Astrocyte (in vitro differentiated cells and primary cell): ENCODE data around the gene SDF2L1. TPM values are rescaled to one million over a fixed set of nuclear protein-coding genes. Genes with fewer than 3 reads are reported as not detected.
A peak's percentile ranks its signal among the peaks of the same experiment; 100 is the strongest.

Experiments
- DNase-seq: peaks from one replicate; pipeline ENCODE4 v3.0.0-alpha.2; 2010; ENCODE audit warnings: low read depth
- FAIRE-seq: peaks from 2 replicates; lab custom pipeline; 2011; peaks lifted over from hg19 to GRCh38; lab: Jason Lieb, UNC
- H2AFZ ChIP-seq: 2 replicates; pipeline ENCODE4 v1.6.0; 2012; ENCODE audit warnings: low read depth, low read length, inconsistent platforms
- H3K27ac ChIP-seq: 2 replicates; pipeline ENCODE4 v1.5.1; 2011; ENCODE audit warnings: low read depth, low read length, inconsistent platforms
- H3K27me3 ChIP-seq: 2 replicates; pipeline ENCODE4 v1.6.0; 2011; ENCODE audit warnings: low read length, inconsistent platforms; ENCODE audit not compliant: insufficient read depth
- H3K36me3 ChIP-seq: 2 replicates; pipeline ENCODE4 v1.5.1; 2011; ENCODE audit warnings: low read length, inconsistent platforms; ENCODE audit not compliant: insufficient read depth
- H3K4me1 ChIP-seq: 2 replicates; pipeline ENCODE4 v1.5.1; 2011; ENCODE audit warnings: low read length, inconsistent platforms; ENCODE audit not compliant: insufficient read depth
- H3K4me2 ChIP-seq: 2 replicates; pipeline ENCODE4 v1.6.0; 2012; ENCODE audit warnings: low read length, inconsistent platforms
- H3K4me3 ChIP-seq: 2 replicates; pipeline ENCODE4 v1.5.1; 2011; ENCODE audit warnings: low read depth, mild to moderate bottlenecking, low read length, inconsistent platforms; ENCODE audit not compliant: insufficient read depth
- H3K79me2 ChIP-seq: 2 replicates; pipeline ENCODE4 v1.6.0; 2012; ENCODE audit warnings: mild to moderate bottlenecking, low read length, inconsistent platforms; ENCODE audit not compliant: insufficient read depth
- H3K9ac ChIP-seq: 2 replicates; pipeline ENCODE4 v1.6.0; 2012; ENCODE audit warnings: mild to moderate bottlenecking, low read length, inconsistent platforms
- H3K9me3 ChIP-seq: 2 replicates; pipeline ENCODE4 v1.5.1; 2012; ENCODE audit warnings: low read depth, mild to moderate bottlenecking, low read length, inconsistent platforms; ENCODE audit not compliant: insufficient read depth
- H4K20me1 ChIP-seq: 2 replicates; pipeline ENCODE4 v1.6.0; 2012; ENCODE audit warnings: low read length, inconsistent platforms; ENCODE audit not compliant: insufficient read depth
- H3K27ac Mint-ChIP-seq: one replicate; pipeline ENCODE4 v1.8.0; 2021; ENCODE audit warnings: mild to moderate bottlenecking, mixed read lengths; ENCODE audit not compliant: unreplicated experiment
- H3K27me3 Mint-ChIP-seq: one replicate; pipeline ENCODE4 v1.8.0; 2021; ENCODE audit warnings: low read depth, mixed read lengths; ENCODE audit not compliant: unreplicated experiment
- H3K36me3 Mint-ChIP-seq: one replicate; pipeline ENCODE4 v1.8.0; 2021; ENCODE audit warnings: low read depth, mixed read lengths; ENCODE audit not compliant: unreplicated experiment
- H3K4me1 Mint-ChIP-seq: one replicate; pipeline ENCODE4 v1.8.0; 2021; ENCODE audit warnings: low read depth, mixed read lengths; ENCODE audit not compliant: unreplicated experiment
- H3K4me3 Mint-ChIP-seq: one replicate; pipeline ENCODE4 v1.8.0; 2021; ENCODE audit warnings: mild to moderate bottlenecking, moderate library complexity, mixed read lengths; ENCODE audit not compliant: unreplicated experiment
- H3K9me3 Mint-ChIP-seq: one replicate; pipeline ENCODE4 v1.8.0; 2021; ENCODE audit warnings: mild to moderate bottlenecking, mixed read lengths; ENCODE audit not compliant: unreplicated experiment
- EZH2 ChIP-seq: IDR thresholded peaks from 2 replicates; pipeline ENCODE4 v1.6.1; 2012; ENCODE audit warnings: mild to moderate bottlenecking, low read length, inconsistent platforms; ENCODE audit not compliant: insufficient read depth
- total RNA-seq: library from RNA; stranded (reverse); gene quantifications from 2 replicates; pipeline ENCODE4 v1.2.1, GENCODE V29; 2021
- TF ChIP-seq, protein P1 (sequence below): IDR thresholded peaks from 2 replicates; pipeline ENCODE4 v1.5.1; 2011; ENCODE audit warnings: low read depth, mild to moderate bottlenecking, inconsistent platforms, low read length, moderate library complexity; ENCODE audit not compliant: insufficient read depth

Gene SDF2L1
- total RNA-seq, 1 donor from 2014 or later = 49.5 TPM

DNA sequence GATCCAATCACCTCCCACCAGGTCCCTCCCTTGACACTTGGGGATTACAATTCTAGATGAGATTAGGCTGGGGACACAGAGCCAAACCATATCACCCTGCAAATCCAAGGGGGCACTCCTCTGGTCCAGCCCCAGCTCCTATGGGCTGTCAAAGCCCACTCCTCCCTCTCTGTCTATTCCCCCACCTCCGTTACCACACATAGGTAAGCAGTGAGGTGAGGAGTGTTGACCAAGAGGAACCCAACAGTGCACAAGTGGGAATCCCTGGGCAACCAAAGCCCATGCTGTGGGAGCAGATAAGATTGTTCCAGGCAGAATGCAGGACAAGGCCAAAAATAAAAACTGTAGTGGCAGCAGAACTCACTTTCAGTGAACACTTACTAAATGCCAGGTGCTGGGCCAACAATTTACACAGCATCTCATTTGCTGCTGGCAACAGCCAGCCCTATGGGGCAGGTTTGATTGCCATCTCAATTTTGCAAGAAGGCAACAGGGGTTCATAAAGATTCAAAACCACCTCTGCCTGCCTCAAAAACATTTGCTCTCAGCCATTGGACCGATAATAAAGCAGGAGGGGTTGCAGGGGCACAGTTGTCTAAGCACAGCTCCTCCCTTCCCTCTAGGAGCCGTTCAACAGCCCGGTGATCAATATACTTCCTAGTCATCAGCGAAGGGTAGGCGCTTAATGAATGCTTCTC lies 8.9 kb downstream of the SDF2L1 start:
- Mint-ChIP-seq H3K27ac (peak overlapping the region; percentile 41), H3K9me3 (no peaks in the 10 kb centered on the region), H3K27me3 (no peaks in the 10 kb centered on the region), H3K36me3 (peaks cover 3% of the 10 kb centered on the region), H3K4me1 (peaks cover 3% of the 10 kb centered on the region), H3K4me3 (peak overlapping the region; percentile 90)
- Histone ChIP-seq H3K4me1 (peaks cover 18% of the 10 kb centered on the region), H4K20me1 (peaks cover 19% of the 10 kb centered on the region), H3K79me2 (peaks cover 17% of the 10 kb centered on the region), H3K4me2 (peak overlapping the region; percentile 89), H2AFZ (peak overlapping the region; percentile 77), H3K27ac (peak overlapping the region; percentile 51), H3K9ac (peak overlapping the region; percentile 78), H3K36me3 (peaks cover 8% of the 10 kb centered on the region), H3K4me3 (peak overlapping the region; percentile 75), H3K9me3 (no peaks in the 10 kb centered on the region), H3K27me3 (no peaks in the 10 kb centered on the region)
- FAIRE-seq (no peak), DNase-seq (no peak)
- TF ChIP-seq EZH2 = no peak
- TF ChIP-seq, protein P1, sequence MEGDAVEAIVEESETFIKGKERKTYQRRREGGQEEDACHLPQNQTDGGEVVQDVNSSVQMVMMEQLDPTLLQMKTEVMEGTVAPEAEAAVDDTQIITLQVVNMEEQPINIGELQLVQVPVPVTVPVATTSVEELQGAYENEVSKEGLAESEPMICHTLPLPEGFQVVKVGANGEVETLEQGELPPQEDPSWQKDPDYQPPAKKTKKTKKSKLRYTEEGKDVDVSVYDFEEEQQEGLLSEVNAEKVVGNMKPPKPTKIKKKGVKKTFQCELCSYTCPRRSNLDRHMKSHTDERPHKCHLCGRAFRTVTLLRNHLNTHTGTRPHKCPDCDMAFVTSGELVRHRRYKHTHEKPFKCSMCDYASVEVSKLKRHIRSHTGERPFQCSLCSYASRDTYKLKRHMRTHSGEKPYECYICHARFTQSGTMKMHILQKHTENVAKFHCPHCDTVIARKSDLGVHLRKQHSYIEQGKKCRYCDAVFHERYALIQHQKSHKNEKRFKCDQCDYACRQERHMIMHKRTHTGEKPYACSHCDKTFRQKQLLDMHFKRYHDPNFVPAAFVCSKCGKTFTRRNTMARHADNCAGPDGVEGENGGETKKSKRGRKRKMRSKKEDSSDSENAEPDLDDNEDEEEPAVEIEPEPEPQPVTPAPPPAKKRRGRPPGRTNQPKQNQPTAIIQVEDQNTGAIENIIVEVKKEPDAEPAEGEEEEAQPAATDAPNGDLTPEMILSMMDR = no peak

- Histone ChIP-seq H3K4me3 (peak overlapping the region; percentile 75), H3K79me2 (peaks cover 17% of the 10 kb centered on the region), H2AFZ (peak overlapping the region; percentile 77), H4K20me1 (peaks cover 14% of the 10 kb centered on the region), H3K4me2 (peak overlapping the region; percentile 89), H3K9me3 (no peaks in the 10 kb centered on the region), H3K27ac (peak overlapping the region; percentile 51), H3K4me1 (peaks cover 18% of the 10 kb centered on the region), H3K27me3 (no peaks in the 10 kb centered on the region), H3K9ac (peak overlapping the region; percentile 78), H3K36me3 (peaks cover 8% of the 10 kb centered on the region)
- H3K27me3 Mint-ChIP-seq = no peaks in the 10 kb centered on the region
- DNase-seq (no peak), FAIRE-seq (no peak)
- TF ChIP-seq EZH2 = no peak
- TF ChIP-seq, protein P1 = no peak
- H3K4me1 Mint-ChIP-seq = peaks cover under 1% of the 10 kb centered on the region
- H3K36me3 Mint-ChIP-seq = peaks cover under 1% of the 10 kb centered on the region
- peak overlapping the region; percentile 90 for H3K4me3 Mint-ChIP-seq
- peak overlapping the region; percentile 41 for H3K27ac Mint-ChIP-seq
- H3K9me3 Mint-ChIP-seq = no peaks in the 10 kb centered on the region
Observed at GRCh38 chr22:21651521-21652009, 9.5 kb downstream of the SDF2L1 start.
